ENCODE measurements around the gene ANKRD40CL. TPM values are rescaled to one million over a fixed set of nuclear protein-coding genes. Genes with fewer than 3 reads are reported as not detected.

The ANKRD40CL gene
- total RNA-seq, 1 experiment from 2014 or later: not detected

GRCh38 chr17:50739098-50739497 lies 28.2 kb downstream of the ANKRD40CL start:
- no peak for ATAC-seq
- Mint-ChIP-seq H3K36me3 (peaks cover 69% of the 10 kb centered on the region), H3K9me3 (no peaks in the 10 kb centered on the region), H3K4me3 (no peak overlapping the region), H3K4me1 (no peaks in the 10 kb centered on the region; the same call in 1 of the 2 replicates), H3K27ac (0 out of 2 replicates have a peak overlapping the region, but pooled peaks have one; percentile 15), H3K27me3 (ENCODE audit: low read depth) (no peaks in the 10 kb centered on the region)
- CTCF ChIA-PET: interaction anchor here (0.9 kb wide), 1 partner anchor 113 kb away, joined by 3 read pairs; no protein-coding TSS in a partner anchor
- POLR2A ChIA-PET: no interaction called here
- DNase-seq (ENCODE audit: low spot score): no peak
- TF ChIP-seq USF2 (CRISPR knock-in tag; IDR thresholded peaks at IDR 0.05): no peak

GRCh38 chr17:50737118-50737698 lies 30.1 kb downstream of the ANKRD40CL start:
- Mint-ChIP-seq H3K4me3 (no peak overlapping the region), H3K27ac (no peak overlapping the region; the same call in 1 of the 2 replicates), H3K36me3 (peaks cover 52% of the 10 kb centered on the region), H3K9me3 (no peaks in the 10 kb centered on the region), H3K27me3 (ENCODE audit: low read depth) (no peaks in the 10 kb centered on the region), H3K4me1 (peaks cover 3% of the 10 kb centered on the region; the same call in 1 of the 2 replicates)
- ChIA-PET CTCF (no interaction called here), POLR2A (no interaction called here)
- TF ChIP-seq TEAD1 (CRISPR knock-in tag; IDR thresholded peaks at IDR 0.05) (no peak), USF2 (CRISPR knock-in tag; IDR thresholded peaks at IDR 0.05) (no peak), E2F5 (CRISPR knock-in tag; IDR thresholded peaks at IDR 0.05) (no peak), MLX (CRISPR knock-in tag; IDR thresholded peaks at IDR 0.05) (no peak), ESRRA (CRISPR knock-in tag; IDR thresholded peaks at IDR 0.05; ENCODE audit: borderline replicate concordance) (no peak), ZNF396 (CRISPR knock-in tag; IDR thresholded peaks at IDR 0.05; ENCODE audit: borderline replicate concordance) (no peak), IRF2 (CRISPR knock-in tag; IDR thresholded peaks at IDR 0.05; ENCODE audit: borderline replicate concordance, low read depth) (no peak), JUN (CRISPR knock-in tag; IDR thresholded peaks at IDR 0.05) (no peak), CREB1 (CRISPR knock-in tag; IDR thresholded peaks at IDR 0.05) (no peak), CDX4 (CRISPR knock-in tag; IDR thresholded peaks at IDR 0.05; ENCODE audit: borderline replicate concordance) (no peak), ZNF232 (CRISPR knock-in tag; IDR thresholded peaks at IDR 0.05) (no peak), E2F4 (CRISPR knock-in tag; IDR thresholded peaks at IDR 0.05; ENCODE audit: borderline replicate concordance, low read depth) (no peak), RORB (CRISPR knock-in tag; IDR thresholded peaks at IDR 0.05) (no peak), MAX (CRISPR knock-in tag; IDR thresholded peaks at IDR 0.05) (no peak), E2F1 (CRISPR knock-in tag; IDR thresholded peaks at IDR 0.05) (no peak), ZNF281 (CRISPR knock-in tag; IDR thresholded peaks at IDR 0.05) (no peak), CBFB (CRISPR knock-in tag; IDR thresholded peaks at IDR 0.05; ENCODE audit: low read depth) (no peak)
- no peak for DNase-seq (ENCODE audit: low spot score)
- ATAC-seq: no peak
